ENCODE measurements around the gene KDM7A. TPM values are rescaled to one million over a fixed set of nuclear protein-coding genes. Genes with fewer than 3 reads are reported as not detected.

The KDM7A gene
- total RNA-seq, 1 experiment from 2014 or later = 12.2 TPM

- DNase-seq (ENCODE audit: low spot score) (no peak), ATAC-seq (no peak)
- peaks cover 22% of the 10 kb centered on the region for H3K4me1 Mint-ChIP-seq
- no peaks in the 10 kb centered on the region for H3K36me3 Mint-ChIP-seq
- CTCF ChIA-PET = no interaction called here
- no peaks in the 10 kb centered on the region for H3K27me3 Mint-ChIP-seq (ENCODE audit: low read depth)
- H3K27ac Mint-ChIP-seq = peak overlapping the region; percentile 67; the same call in 1 of the 2 replicates
- POLR2A ChIA-PET = interaction anchor here (0.5 kb wide), 1 partner anchor 21 kb away, joined by 3 read pairs; no protein-coding TSS in a partner anchor
- no peaks in the 10 kb centered on the region for H3K9me3 Mint-ChIP-seq
- no peak for TF ChIP-seq MLX (CRISPR knock-in tag; IDR thresholded peaks at IDR 0.05)
- TF ChIP-seq, protein P1, sequence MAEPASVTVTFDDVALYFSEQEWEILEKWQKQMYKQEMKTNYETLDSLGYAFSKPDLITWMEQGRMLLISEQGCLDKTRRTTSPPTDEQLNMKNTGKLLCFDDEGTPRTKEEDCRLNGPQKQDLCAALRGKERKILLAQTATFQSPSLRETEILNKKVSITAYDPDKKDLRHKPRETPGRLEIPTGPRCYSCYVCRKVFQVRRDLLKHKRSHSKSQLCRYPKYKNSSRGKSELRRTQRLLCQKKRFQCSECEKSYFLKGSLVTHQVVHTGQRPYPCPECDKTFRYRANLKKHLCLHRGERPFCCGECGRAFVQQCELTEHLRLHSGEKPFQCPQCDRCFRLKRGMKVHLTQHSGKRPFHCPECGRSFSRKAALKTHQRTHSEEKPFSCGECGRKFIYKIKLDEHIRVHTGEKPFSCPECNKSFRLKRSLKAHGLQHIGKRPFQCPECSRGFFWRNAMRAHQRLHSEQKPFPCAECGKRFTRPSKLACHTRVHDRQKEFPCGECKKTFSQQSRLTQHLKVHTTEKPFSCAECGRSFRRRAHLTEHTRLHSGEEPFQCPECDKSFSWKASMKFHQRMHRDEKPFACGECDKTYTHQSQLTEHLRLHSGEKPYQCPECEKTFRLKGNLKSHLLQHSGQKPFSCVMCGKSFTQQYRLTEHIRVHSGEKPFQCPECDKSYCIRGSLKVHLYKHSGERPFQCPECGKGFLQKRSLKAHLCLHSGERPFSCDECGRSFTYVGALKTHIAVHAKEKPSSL (CRISPR knock-in tag; conservative IDR thresholded peaks at IDR 0.05) = no peak
- no peak for TF ChIP-seq MXD4 (CRISPR knock-in tag; IDR thresholded peaks at IDR 0.05; ENCODE audit: borderline replicate concordance)
- TF ChIP-seq, protein P2, sequence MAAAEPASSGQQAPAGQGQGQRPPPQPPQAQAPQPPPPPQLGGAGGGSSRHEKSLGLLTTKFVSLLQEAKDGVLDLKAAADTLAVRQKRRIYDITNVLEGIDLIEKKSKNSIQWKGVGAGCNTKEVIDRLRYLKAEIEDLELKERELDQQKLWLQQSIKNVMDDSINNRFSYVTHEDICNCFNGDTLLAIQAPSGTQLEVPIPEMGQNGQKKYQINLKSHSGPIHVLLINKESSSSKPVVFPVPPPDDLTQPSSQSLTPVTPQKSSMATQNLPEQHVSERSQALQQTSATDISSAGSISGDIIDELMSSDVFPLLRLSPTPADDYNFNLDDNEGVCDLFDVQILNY (CRISPR knock-in tag; IDR thresholded peaks at IDR 0.05) = no peak
- no peak for TF ChIP-seq FOXJ3 (CRISPR knock-in tag; IDR thresholded peaks at IDR 0.05; ENCODE audit: borderline replicate concordance)
- TF ChIP-seq ZNF232 (CRISPR knock-in tag; IDR thresholded peaks at IDR 0.05) = no peak
- no peak for TF ChIP-seq ZNF138 (CRISPR knock-in tag; conservative IDR thresholded peaks at IDR 0.05)
- TF ChIP-seq NR2C2 (CRISPR knock-in tag; IDR thresholded peaks at IDR 0.05) = no peak
- TF ChIP-seq RELA (CRISPR knock-in tag; IDR thresholded peaks at IDR 0.05; ENCODE audit: borderline replicate concordance) = no peak
- TF ChIP-seq OVOL2 (CRISPR knock-in tag; IDR thresholded peaks at IDR 0.05; ENCODE audit: borderline replicate concordance) = no peak
- TF ChIP-seq ESRRA (CRISPR knock-in tag; IDR thresholded peaks at IDR 0.05; ENCODE audit: borderline replicate concordance) = no peak
- no peak for TF ChIP-seq TEAD1 (CRISPR knock-in tag; IDR thresholded peaks at IDR 0.05)
- TF ChIP-seq NR1H2 (CRISPR knock-in tag; IDR thresholded peaks at IDR 0.05) = no peak
- TF ChIP-seq SMAD3 (CRISPR knock-in tag; IDR thresholded peaks at IDR 0.05; ENCODE audit: borderline replicate concordance) = no peak
- TF ChIP-seq USF2 (CRISPR knock-in tag; IDR thresholded peaks at IDR 0.05) = no peak
- no peak for TF ChIP-seq ZNF121 (CRISPR knock-in tag; IDR thresholded peaks at IDR 0.05)
- no peak for TF ChIP-seq IRF1 (CRISPR knock-in tag; IDR thresholded peaks at IDR 0.05)
- TF ChIP-seq, protein P3, sequence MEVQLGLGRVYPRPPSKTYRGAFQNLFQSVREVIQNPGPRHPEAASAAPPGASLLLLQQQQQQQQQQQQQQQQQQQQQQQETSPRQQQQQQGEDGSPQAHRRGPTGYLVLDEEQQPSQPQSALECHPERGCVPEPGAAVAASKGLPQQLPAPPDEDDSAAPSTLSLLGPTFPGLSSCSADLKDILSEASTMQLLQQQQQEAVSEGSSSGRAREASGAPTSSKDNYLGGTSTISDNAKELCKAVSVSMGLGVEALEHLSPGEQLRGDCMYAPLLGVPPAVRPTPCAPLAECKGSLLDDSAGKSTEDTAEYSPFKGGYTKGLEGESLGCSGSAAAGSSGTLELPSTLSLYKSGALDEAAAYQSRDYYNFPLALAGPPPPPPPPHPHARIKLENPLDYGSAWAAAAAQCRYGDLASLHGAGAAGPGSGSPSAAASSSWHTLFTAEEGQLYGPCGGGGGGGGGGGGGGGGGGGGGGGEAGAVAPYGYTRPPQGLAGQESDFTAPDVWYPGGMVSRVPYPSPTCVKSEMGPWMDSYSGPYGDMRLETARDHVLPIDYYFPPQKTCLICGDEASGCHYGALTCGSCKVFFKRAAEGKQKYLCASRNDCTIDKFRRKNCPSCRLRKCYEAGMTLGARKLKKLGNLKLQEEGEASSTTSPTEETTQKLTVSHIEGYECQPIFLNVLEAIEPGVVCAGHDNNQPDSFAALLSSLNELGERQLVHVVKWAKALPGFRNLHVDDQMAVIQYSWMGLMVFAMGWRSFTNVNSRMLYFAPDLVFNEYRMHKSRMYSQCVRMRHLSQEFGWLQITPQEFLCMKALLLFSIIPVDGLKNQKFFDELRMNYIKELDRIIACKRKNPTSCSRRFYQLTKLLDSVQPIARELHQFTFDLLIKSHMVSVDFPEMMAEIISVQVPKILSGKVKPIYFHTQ (CRISPR knock-in tag; IDR thresholded peaks at IDR 0.05) = no peak
- H3K4me3 Mint-ChIP-seq = no peak overlapping the region
These were observed 6.4 kb downstream of the KDM7A start for GRCh38 chr7:140170375-140170774.

DNA sequence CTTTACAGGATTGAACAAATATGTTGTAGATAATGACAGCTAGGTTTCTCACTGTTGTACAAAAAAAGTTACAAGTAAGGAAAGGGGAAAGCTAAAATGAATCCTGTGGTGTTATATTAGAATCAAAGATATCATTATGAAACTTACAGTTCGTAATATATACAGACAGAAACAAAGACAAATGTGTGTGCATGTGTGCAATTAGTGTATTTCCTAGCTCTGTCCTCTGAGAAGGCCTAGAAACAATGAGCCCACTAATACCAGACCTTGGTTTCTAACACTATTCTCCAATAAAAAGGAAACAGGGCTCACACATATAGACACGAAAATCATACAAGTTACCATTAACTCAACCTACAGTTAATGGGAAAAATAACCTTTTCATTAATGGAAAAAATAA lies 8.0 kb downstream of the KDM7A start:
- Mint-ChIP-seq H3K27me3 (ENCODE audit: low read depth) (no peaks in the 10 kb centered on the region), H3K27ac (no peak overlapping the region), H3K4me1 (peaks cover 23% of the 10 kb centered on the region), H3K9me3 (no peaks in the 10 kb centered on the region), H3K36me3 (no peaks in the 10 kb centered on the region), H3K4me3 (no peak overlapping the region)
- ATAC-seq = no peak
- POLR2A ChIA-PET = no interaction called here
- DNase-seq (ENCODE audit: low spot score) = no peak
- CTCF ChIA-PET = no interaction called here
- TF ChIP-seq ZMAT4 (CRISPR knock-in tag; IDR thresholded peaks at IDR 0.05) (no peak), ZNF423 (CRISPR knock-in tag; IDR thresholded peaks at IDR 0.05) (no peak), CDX4 (CRISPR knock-in tag; IDR thresholded peaks at IDR 0.05; ENCODE audit: borderline replicate concordance) (no peak), NR2C2 (CRISPR knock-in tag; IDR thresholded peaks at IDR 0.05) (no peak)
- TF ChIP-seq, protein P2 (CRISPR knock-in tag; IDR thresholded peaks at IDR 0.05) = no peak
- TF ChIP-seq, protein P4, sequence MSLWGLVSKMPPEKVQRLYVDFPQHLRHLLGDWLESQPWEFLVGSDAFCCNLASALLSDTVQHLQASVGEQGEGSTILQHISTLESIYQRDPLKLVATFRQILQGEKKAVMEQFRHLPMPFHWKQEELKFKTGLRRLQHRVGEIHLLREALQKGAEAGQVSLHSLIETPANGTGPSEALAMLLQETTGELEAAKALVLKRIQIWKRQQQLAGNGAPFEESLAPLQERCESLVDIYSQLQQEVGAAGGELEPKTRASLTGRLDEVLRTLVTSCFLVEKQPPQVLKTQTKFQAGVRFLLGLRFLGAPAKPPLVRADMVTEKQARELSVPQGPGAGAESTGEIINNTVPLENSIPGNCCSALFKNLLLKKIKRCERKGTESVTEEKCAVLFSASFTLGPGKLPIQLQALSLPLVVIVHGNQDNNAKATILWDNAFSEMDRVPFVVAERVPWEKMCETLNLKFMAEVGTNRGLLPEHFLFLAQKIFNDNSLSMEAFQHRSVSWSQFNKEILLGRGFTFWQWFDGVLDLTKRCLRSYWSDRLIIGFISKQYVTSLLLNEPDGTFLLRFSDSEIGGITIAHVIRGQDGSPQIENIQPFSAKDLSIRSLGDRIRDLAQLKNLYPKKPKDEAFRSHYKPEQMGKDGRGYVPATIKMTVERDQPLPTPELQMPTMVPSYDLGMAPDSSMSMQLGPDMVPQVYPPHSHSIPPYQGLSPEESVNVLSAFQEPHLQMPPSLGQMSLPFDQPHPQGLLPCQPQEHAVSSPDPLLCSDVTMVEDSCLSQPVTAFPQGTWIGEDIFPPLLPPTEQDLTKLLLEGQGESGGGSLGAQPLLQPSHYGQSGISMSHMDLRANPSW (CRISPR knock-in tag; conservative IDR thresholded peaks at IDR 0.05; ENCODE audit: low read depth) = no peak
